Endothelial cell of umbilical vein (primary cell): ENCODE data around the gene ROMO1.

ENCODE experiments used
- CTCF ChIP-seq, 2 donors: IDR thresholded peaks; 1 replicate in 1 of 2; 2 replicates in 1 of 2; pipeline ENCODE4 v1.5.1; 2011; ENCODE audit warnings: low read length in 2 of 2, mild to moderate bottlenecking in 2 of 2, moderate library complexity in 2 of 2, control low read depth in 1 of 2, inconsistent platforms in 1 of 2, low read depth in 1 of 2; ENCODE audit not compliant: insufficient read depth in 1 of 2; ENCODE audit errors: extremely low read depth in 1 of 2
- EZH2 ChIP-seq: IDR thresholded peaks from 2 replicates; pipeline ENCODE4 v1.6.1; 2012; ENCODE audit warnings: borderline replicate concordance, low read depth, mild to moderate bottlenecking, moderate library complexity, low read length, inconsistent platforms; ENCODE audit not compliant: severe bottlenecking
- FOS ChIP-seq: IDR thresholded peaks from 2 replicates; pipeline ENCODE4 v1.6.1; 2011; ENCODE audit warnings: mild to moderate bottlenecking, low read length, moderate library complexity, borderline replicate concordance; ENCODE audit not compliant: insufficient read depth
- JUN ChIP-seq: IDR thresholded peaks from 2 replicates; pipeline ENCODE4 v1.6.1; 2011; ENCODE audit warnings: borderline replicate concordance, low read depth; ENCODE audit not compliant: insufficient read length, insufficient read depth
- MAX ChIP-seq: IDR thresholded peaks from 2 replicates; pipeline ENCODE4 v1.6.1; 2011; ENCODE audit not compliant: insufficient read depth, insufficient read length
- MYC ChIP-seq: IDR thresholded peaks from one replicate; pipeline ENCODE4 v1.6.1; 2011; ENCODE audit warnings: mild to moderate bottlenecking, low read depth, low read length
- POLR2A ChIP-seq: IDR thresholded peaks from 2 replicates; pipeline ENCODE4 v1.6.1; 2012; ENCODE audit warnings: low read depth, mild to moderate bottlenecking, control low read depth, low read length
- POLR2AphosphoS5 ChIP-seq: IDR thresholded peaks from 2 replicates; pipeline ENCODE4 v1.6.1; 2012; ENCODE audit warnings: low read depth, mild to moderate bottlenecking, control low read depth, low read length, moderate library complexity; ENCODE audit not compliant: insufficient read depth

GRCh38 chr20:35690265-35690664 lies 8.9 kb upstream of the ROMO1 start:
- no peak for TF ChIP-seq CTCF (IDR thresholded peaks at IDR 0.05; ENCODE audit: extremely low read depth in 1 of 2, insufficient read depth in 1 of 2, low read depth in 1 of 2, low read length in 2 of 2)
- no peak for TF ChIP-seq POLR2A
- no peak for TF ChIP-seq POLR2AphosphoS5
- no peak for TF ChIP-seq EZH2
- no peak for TF ChIP-seq MYC
- no peak for TF ChIP-seq JUN
- no peak for TF ChIP-seq MAX
- no peak for TF ChIP-seq FOS
